GM12878 (cell line): ENCODE results near the gene MINPP1.

Experiments
- MYC ChIP-seq: IDR thresholded peaks from 2 replicates; pipeline ENCODE4 v1.6.1; 2011; ENCODE audit warnings: mild to moderate bottlenecking, low read length, moderate library complexity, inconsistent platforms; ENCODE audit not compliant: insufficient read depth, insufficient replicate concordance, insufficient read length, severe bottlenecking
- ZBTB11 ChIP-seq: fragments of 450-650 bp; formaldehyde crosslinking; IDR thresholded peaks from 2 replicates; pipeline ENCODE4 v1.5.0; 2022; ENCODE audit warnings: mild to moderate bottlenecking, missing genetic modification characterization
- ZZZ3 ChIP-seq: IDR thresholded peaks from 2 replicates; pipeline ENCODE4 v1.6.1; 2011; ENCODE audit warnings: low read depth; ENCODE audit not compliant: control insufficient read depth, insufficient read length

DNA sequence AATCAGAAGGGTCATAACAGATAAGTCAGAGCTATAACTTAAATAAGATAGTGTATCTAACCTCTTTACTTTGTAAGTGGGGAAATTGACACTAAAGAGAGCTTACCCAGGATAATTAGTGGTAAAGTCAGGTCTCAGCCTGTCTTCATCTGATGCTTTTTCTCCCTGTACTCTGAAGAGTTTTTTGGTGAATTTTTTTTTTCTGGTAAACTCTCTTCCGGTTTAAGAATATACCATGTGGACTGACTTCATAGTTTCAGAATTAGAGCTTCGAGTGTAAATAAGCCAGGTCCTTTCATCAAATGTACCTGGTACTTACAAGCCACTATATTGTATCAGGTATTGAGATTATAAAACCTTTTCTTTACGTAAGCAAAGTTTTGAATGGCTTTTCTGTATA is 6.8 kb downstream of the MINPP1 start:
- no peak for TF ChIP-seq ZBTB11 (CRISPR knock-in tag)
- TF ChIP-seq ZZZ3, result no peak
- no peak for TF ChIP-seq MYC
